ENCODE results near the gene STK25.

The STK25 gene

DNA sequence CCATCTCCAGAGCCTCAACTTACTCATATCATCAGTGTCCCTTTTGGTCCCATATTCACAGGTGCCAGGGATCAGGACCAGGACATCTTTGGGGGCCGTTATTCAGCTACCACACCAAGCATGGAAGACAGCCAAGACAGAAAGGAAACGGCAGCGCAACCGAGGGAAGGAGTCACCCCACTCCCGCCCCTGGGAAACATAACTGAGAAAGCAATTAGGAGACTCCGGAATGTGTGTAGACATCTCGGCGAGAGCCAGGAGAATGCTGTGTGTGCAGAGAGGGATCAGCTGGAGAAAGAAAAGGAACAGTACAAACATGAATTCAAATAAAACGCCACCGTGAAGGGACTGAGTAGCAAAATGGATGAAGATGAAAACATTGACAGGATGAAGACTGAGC is 36.7 kb upstream of the STK25 start:
- TF ChIP-seq ZNF600 (tag by site-specific recombination; IDR thresholded peaks at IDR 0.05) (0 out of 2 replicates have a peak, but pooled peaks have one; percentile 72), ZNF391 (tag by site-specific recombination; IDR thresholded peaks at IDR 0.05; ENCODE audit: borderline replicate concordance, low read depth) (no peak)
- CTCF ChIA-PET: no interaction called here
- Histone ChIP-seq H3K36me3 (ENCODE audit: control insufficient read depth in 2 of 2, insufficient read depth in 1 of 2, low read length in 2 of 2) (no peaks in the 10 kb centered on the region), H3K9me3 (ENCODE audit: control insufficient read depth, insufficient read depth, low read depth, low read length) (no peaks in the 10 kb centered on the region), H3K27ac (ENCODE audit: extremely low read depth, low read depth, low read length) (no peak overlapping the region), H3K4me1 (ENCODE audit: control insufficient read depth, insufficient read depth, low read length) (peaks cover 4% of the 10 kb centered on the region), H3K4me3 (ENCODE audit: low read depth, low read length) (no peak overlapping the region)
- POLR2A ChIA-PET: no interaction called here

- Histone ChIP-seq H3K4me1 (ENCODE audit: control insufficient read depth, insufficient read depth, low read length) (peaks cover 4% of the 10 kb centered on the region; the same call in 1 of the 2 replicates), H3K9me3 (ENCODE audit: control insufficient read depth, insufficient read depth, low read depth, low read length) (no peaks in the 10 kb centered on the region), H3K4me3 (ENCODE audit: low read depth, low read length) (no peak overlapping the region), H3K36me3 (ENCODE audit: control insufficient read depth in 2 of 2, insufficient read depth in 1 of 2, low read length in 2 of 2) (no peaks in the 10 kb centered on the region), H3K27ac (ENCODE audit: extremely low read depth, low read depth, low read length) (no peak overlapping the region)
- TF ChIP-seq ZNF10 (tag by site-specific recombination; IDR thresholded peaks at IDR 0.05) (no peak), ZNF146 (tag by site-specific recombination; IDR thresholded peaks at IDR 0.05) (no peak), YY1 (tag by site-specific recombination; IDR thresholded peaks at IDR 0.05) (no peak), ZNF223 (tag by site-specific recombination; IDR thresholded peaks at IDR 0.05) (no peak)
- ChIA-PET POLR2A (no interaction called here), CTCF (interaction anchor here (0.5 kb wide), 1 partner anchor 191 kb away, joined by 3 read pairs; no protein-coding TSS in a partner anchor)
Measured at GRCh38 chr2:241542278-241542605, 33.9 kb upstream of the STK25 start.

DNA sequence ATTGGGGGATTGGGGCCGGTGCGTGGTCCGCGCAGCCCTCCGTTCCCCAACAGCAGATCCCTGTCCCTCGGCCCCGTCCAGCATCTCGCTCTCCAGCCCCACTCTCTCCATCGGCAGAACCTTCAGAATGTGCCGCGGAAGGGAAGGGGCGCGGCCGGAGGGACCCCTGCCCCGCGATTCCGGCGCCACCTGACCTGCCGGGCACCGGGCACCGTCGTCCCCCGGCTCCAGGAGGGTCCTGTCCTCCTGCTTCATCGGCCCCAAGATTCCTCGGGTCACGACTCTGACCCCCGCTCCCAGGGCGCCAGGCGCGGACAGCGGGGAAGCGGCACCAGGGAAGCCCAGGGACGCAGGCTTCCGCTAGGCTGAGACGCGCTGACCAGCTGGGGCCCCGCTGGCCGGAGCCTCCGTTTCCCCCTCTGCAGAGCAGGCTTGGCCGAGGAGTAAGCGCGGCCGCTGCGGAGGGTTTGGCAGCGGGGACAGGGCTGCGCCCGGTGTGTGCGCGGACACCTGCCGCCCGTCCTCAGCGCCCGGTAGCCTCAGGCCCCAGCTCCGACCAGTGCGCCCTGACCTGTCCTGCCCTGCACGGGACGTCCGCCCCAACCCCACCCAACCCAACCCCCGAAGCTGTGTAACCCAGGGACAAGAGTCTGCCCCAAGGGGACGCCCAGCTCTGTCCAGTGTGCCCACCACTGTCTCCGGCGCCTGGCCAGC is 33.3 kb upstream of the STK25 start:
- ChIA-PET POLR2A (no interaction called here), CTCF (no interaction called here)
- H3K4me3 ChIP-seq (ENCODE audit: low read depth, low read length): no peak overlapping the region
- no peak overlapping the region for H3K27ac ChIP-seq (ENCODE audit: extremely low read depth, low read depth, low read length)
- no peak for TF ChIP-seq ZNF624 (tag by site-specific recombination; IDR thresholded peaks at IDR 0.05)
- TF ChIP-seq KLF9 (tag by site-specific recombination; IDR thresholded peaks at IDR 0.05; ENCODE audit: low read depth): 0 out of 2 replicates have a peak, but pooled peaks have one; percentile 5
- H3K36me3 ChIP-seq (ENCODE audit: control insufficient read depth in 2 of 2, insufficient read depth in 1 of 2, low read length in 2 of 2): no peaks in the 10 kb centered on the region
- H3K9me3 ChIP-seq (ENCODE audit: control insufficient read depth, insufficient read depth, low read depth, low read length): no peaks in the 10 kb centered on the region
- no peaks in the 10 kb centered on the region; the same call in 1 of the 2 replicates for H3K4me1 ChIP-seq (ENCODE audit: control insufficient read depth, insufficient read depth, low read length)

GRCh38 chr2:241540771-241541561 is 32.6 kb upstream of the STK25 start:
- POLR2A ChIA-PET: no interaction called here
- H3K4me3 ChIP-seq (ENCODE audit: low read depth, low read length): no peak overlapping the region
- H3K9me3 ChIP-seq (ENCODE audit: control insufficient read depth, insufficient read depth, low read depth, low read length): no peaks in the 10 kb centered on the region
- CTCF ChIA-PET: no interaction called here
- no peaks in the 10 kb centered on the region for H3K36me3 ChIP-seq (ENCODE audit: control insufficient read depth in 2 of 2, insufficient read depth in 1 of 2, low read length in 2 of 2)
- TF ChIP-seq KLF9 (tag by site-specific recombination; IDR thresholded peaks at IDR 0.05; ENCODE audit: low read depth) (peak; percentile 78), KLF1 (tag by site-specific recombination; IDR thresholded peaks at IDR 0.05) (peak; percentile 93), ZNF274 (IDR thresholded peaks at IDR 0.05; ENCODE audit: low read length) (no peak), ZNF274 (tag by site-specific recombination; IDR thresholded peaks at IDR 0.05; ENCODE audit: borderline replicate concordance) (no peak), KLF8 (tag by site-specific recombination; IDR thresholded peaks at IDR 0.05) (peak; percentile 99), ZBTB48 (tag by site-specific recombination; IDR thresholded peaks at IDR 0.05) (no peak)
- TF ChIP-seq, protein P1, sequence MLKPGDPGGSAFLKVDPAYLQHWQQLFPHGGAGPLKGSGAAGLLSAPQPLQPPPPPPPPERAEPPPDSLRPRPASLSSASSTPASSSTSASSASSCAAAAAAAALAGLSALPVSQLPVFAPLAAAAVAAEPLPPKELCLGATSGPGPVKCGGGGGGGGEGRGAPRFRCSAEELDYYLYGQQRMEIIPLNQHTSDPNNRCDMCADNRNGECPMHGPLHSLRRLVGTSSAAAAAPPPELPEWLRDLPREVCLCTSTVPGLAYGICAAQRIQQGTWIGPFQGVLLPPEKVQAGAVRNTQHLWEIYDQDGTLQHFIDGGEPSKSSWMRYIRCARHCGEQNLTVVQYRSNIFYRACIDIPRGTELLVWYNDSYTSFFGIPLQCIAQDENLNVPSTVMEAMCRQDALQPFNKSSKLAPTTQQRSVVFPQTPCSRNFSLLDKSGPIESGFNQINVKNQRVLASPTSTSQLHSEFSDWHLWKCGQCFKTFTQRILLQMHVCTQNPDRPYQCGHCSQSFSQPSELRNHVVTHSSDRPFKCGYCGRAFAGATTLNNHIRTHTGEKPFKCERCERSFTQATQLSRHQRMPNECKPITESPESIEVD (tag by site-specific recombination; IDR thresholded peaks at IDR 0.05): no peak
- H3K27ac ChIP-seq (ENCODE audit: extremely low read depth, low read depth, low read length): no peak overlapping the region
- no peaks in the 10 kb centered on the region; the same call in 1 of the 2 replicates for H3K4me1 ChIP-seq (ENCODE audit: control insufficient read depth, insufficient read depth, low read length)
